Measurements from ENCODE around the gene ASL. TPM values are rescaled to one million over a fixed set of nuclear protein-coding genes. Genes with fewer than 3 reads are reported as not detected.
"Not testable (repeated sequence)": the region's sequence is repeated elsewhere in the genome, so short reads cannot be mapped to it uniquely, and the experiment has no call there.

The ASL gene
- total RNA-seq = 10 to 100 TPM; 19.0 to 22.8 TPM

- Mint-ChIP-seq H3K36me3 (no peaks in the 10 kb centered on the region), H3K27ac (no peak within 1 kb of the TSS), H3K4me3 (peak within 1 kb of the TSS; percentile 79), H3K9me3 (no peaks in the 10 kb centered on the region), H3K4me1 (peaks cover 13% of the 10 kb centered on the region), H3K27me3 (no peaks in the 10 kb centered on the region)
- DNase-seq = peak; percentile 94
Observed at GRCh38 chr7:66075590-66076461, at the start of gene ASL. Gene ASL (plus strand): TSS chr7:66075819. CDS start chr7:66076082, 263 bp downstream.

GRCh38 chr7:66028342-66028741 lies 47.3 kb upstream of the ASL start:
- H3K36me3 Mint-ChIP-seq, H3K4me3 Mint-ChIP-seq, H3K27ac Mint-ChIP-seq, H3K4me1 Mint-ChIP-seq, H3K9me3 Mint-ChIP-seq, DNase-seq, H3K27me3 Mint-ChIP-seq: not testable (repeated sequence)

GRCh38 chr7:66033471-66034385 lies 41.9 kb upstream of the ASL start:
- DNase-seq = no peak
- H3K9me3 Mint-ChIP-seq = no peaks in the 10 kb centered on the region
- no peaks in the 10 kb centered on the region for H3K36me3 Mint-ChIP-seq
- H3K27me3 Mint-ChIP-seq = no peaks in the 10 kb centered on the region
- no peak overlapping the region for H3K27ac Mint-ChIP-seq
- H3K4me1 Mint-ChIP-seq = peaks cover 10% of the 10 kb centered on the region
- no peak overlapping the region for H3K4me3 Mint-ChIP-seq

GRCh38 chr7:66034436-66035010 lies 41.1 kb upstream of the ASL start:
- H3K4me1 Mint-ChIP-seq = peaks cover 10% of the 10 kb centered on the region
- not testable (repeated sequence) for H3K4me3 Mint-ChIP-seq, H3K27ac Mint-ChIP-seq, DNase-seq, H3K9me3 Mint-ChIP-seq, H3K27me3 Mint-ChIP-seq, H3K36me3 Mint-ChIP-seq

- H3K9me3 Mint-ChIP-seq = no peaks in the 10 kb centered on the region
- no peaks in the 10 kb centered on the region for H3K36me3 Mint-ChIP-seq
- peaks cover 10% of the 10 kb centered on the region for H3K4me1 Mint-ChIP-seq
- H3K27me3 Mint-ChIP-seq = peaks cover 3% of the 10 kb centered on the region
- H3K27ac Mint-ChIP-seq = no peak overlapping the region
- DNase-seq = no peak
- H3K4me3 Mint-ChIP-seq = no peak overlapping the region
Observed at GRCh38 chr7:66036382-66036781, 39.2 kb upstream of the ASL start.

GRCh38 chr7:66036788-66037187 lies 38.8 kb upstream of the ASL start:
- Mint-ChIP-seq H3K36me3 (no peaks in the 10 kb centered on the region), H3K9me3 (no peaks in the 10 kb centered on the region), H3K4me1 (peaks cover 10% of the 10 kb centered on the region), H3K27ac (no peak overlapping the region), H3K27me3 (peaks cover 5% of the 10 kb centered on the region), H3K4me3 (no peak overlapping the region)
- no peak for DNase-seq

GRCh38 chr7:66039094-66039670 lies 36.4 kb upstream of the ASL start:
- Mint-ChIP-seq H3K27ac (no peak overlapping the region), H3K4me1 (peaks cover 6% of the 10 kb centered on the region), H3K4me3 (no peak overlapping the region), H3K27me3 (peaks cover 17% of the 10 kb centered on the region), H3K9me3 (no peaks in the 10 kb centered on the region), H3K36me3 (no peaks in the 10 kb centered on the region)
- no peak for DNase-seq

- no peaks in the 10 kb centered on the region for H3K9me3 Mint-ChIP-seq
- H3K4me3 Mint-ChIP-seq = peak overlapping the region; percentile 69
- H3K36me3 Mint-ChIP-seq = no peaks in the 10 kb centered on the region
- peaks cover 29% of the 10 kb centered on the region for H3K27me3 Mint-ChIP-seq
- H3K4me1 Mint-ChIP-seq = peaks cover 7% of the 10 kb centered on the region
- peak; percentile 27 for DNase-seq
- H3K27ac Mint-ChIP-seq = no peak overlapping the region
Observed at GRCh38 chr7:66043681-66044497, 31.7 kb upstream of the ASL start.

- H3K4me3 Mint-ChIP-seq = peak overlapping the region; percentile 69
- H3K27ac Mint-ChIP-seq, H3K36me3 Mint-ChIP-seq, H3K4me1 Mint-ChIP-seq, DNase-seq, H3K9me3 Mint-ChIP-seq: not testable (repeated sequence)
- peaks cover 29% of the 10 kb centered on the region for H3K27me3 Mint-ChIP-seq
Observed at GRCh38 chr7:66044498-66044854, 31.1 kb upstream of the ASL start.

- peaks cover 7% of the 10 kb centered on the region for H3K4me1 Mint-ChIP-seq
- H3K27ac Mint-ChIP-seq = no peak overlapping the region
- H3K4me3 Mint-ChIP-seq = no peak overlapping the region
- H3K36me3 Mint-ChIP-seq = no peaks in the 10 kb centered on the region
- peaks cover 23% of the 10 kb centered on the region for H3K27me3 Mint-ChIP-seq
- no peak for DNase-seq
- no peaks in the 10 kb centered on the region for H3K9me3 Mint-ChIP-seq
Observed at GRCh38 chr7:66047426-66047825, 28.2 kb upstream of the ASL start.

- not testable (repeated sequence) for H3K27ac Mint-ChIP-seq, H3K4me1 Mint-ChIP-seq, H3K36me3 Mint-ChIP-seq, DNase-seq, H3K4me3 Mint-ChIP-seq, H3K9me3 Mint-ChIP-seq, H3K27me3 Mint-ChIP-seq
Observed at GRCh38 chr7:66049886-66050285, 25.7 kb upstream of the ASL start.

GRCh38 chr7:66050337-66050957 lies 25.2 kb upstream of the ASL start:
- DNase-seq = no peak
- H3K4me3 Mint-ChIP-seq = no peak overlapping the region
- H3K27ac Mint-ChIP-seq = no peak overlapping the region
- H3K9me3 Mint-ChIP-seq = no peaks in the 10 kb centered on the region
- peaks cover 5% of the 10 kb centered on the region for H3K27me3 Mint-ChIP-seq
- no peaks in the 10 kb centered on the region for H3K36me3 Mint-ChIP-seq
- peaks cover under 1% of the 10 kb centered on the region for H3K4me1 Mint-ChIP-seq

GRCh38 chr7:66050990-66051448 lies 24.6 kb upstream of the ASL start:
- no peak for DNase-seq
- Mint-ChIP-seq H3K27ac (no peak overlapping the region), H3K27me3 (no peaks in the 10 kb centered on the region), H3K9me3 (no peaks in the 10 kb centered on the region), H3K4me3 (no peak overlapping the region), H3K4me1 (peaks cover 2% of the 10 kb centered on the region), H3K36me3 (no peaks in the 10 kb centered on the region)

- Mint-ChIP-seq H3K36me3 (no peaks in the 10 kb centered on the region), H3K27me3 (no peaks in the 10 kb centered on the region), H3K9me3 (no peaks in the 10 kb centered on the region), H3K4me1 (peaks cover 2% of the 10 kb centered on the region), H3K27ac (no peak overlapping the region), H3K4me3 (no peak overlapping the region)
- DNase-seq = no peak
Observed at GRCh38 chr7:66052447-66052846, 23.2 kb upstream of the ASL start.

Measured in activated naive CD8-positive, alpha-beta T cell treated with anti-CD3 and anti-CD28 coated beads for 36 hours (primary cell).